ENCODE data around the gene HDAC8.

Gene HDAC8

DNA sequence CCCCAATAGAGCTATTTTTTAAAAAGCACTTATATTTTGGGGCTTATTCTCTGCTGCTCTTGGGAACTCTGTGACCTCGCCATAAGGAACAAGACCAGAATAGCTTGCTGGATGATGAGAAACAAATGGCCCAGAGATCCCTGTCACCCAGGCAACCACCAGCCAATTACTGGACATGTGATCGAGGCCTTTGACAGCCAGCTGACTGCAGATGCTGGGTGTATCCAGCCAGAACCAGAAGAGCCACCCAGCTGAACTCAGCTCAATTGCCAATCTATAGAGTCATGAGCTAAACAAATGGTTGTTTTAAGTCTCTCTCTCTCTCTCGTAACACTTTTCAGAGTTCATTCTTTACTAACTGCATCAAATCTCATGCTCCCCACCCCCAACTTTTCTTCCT is 242.5 kb downstream of the HDAC8 start:
- no peak for TF ChIP-seq REST (IDR thresholded peaks at IDR 0.05; ENCODE audit: insufficient read depth in 1 of 2, low read depth in 2 of 2, low read length in 2 of 2)
- TF ChIP-seq POLR2AphosphoS5 (IDR thresholded peaks at IDR 0.05; ENCODE audit: low read depth, low read length) = no peak
- TF ChIP-seq FOXP2 (optimal IDR thresholded peaks at IDR 0.05; ENCODE audit: borderline replicate concordance, extremely low read depth, extremely low read length, insufficient read depth) = no peak
- TF ChIP-seq TAF1 (IDR thresholded peaks at IDR 0.05; ENCODE audit: borderline replicate concordance, insufficient read depth, low read length) = no peak
- no peak for TF ChIP-seq SIN3A (IDR thresholded peaks at IDR 0.05; ENCODE audit: borderline replicate concordance, insufficient read depth, low read length)

- TF ChIP-seq SIN3A (IDR thresholded peaks at IDR 0.05; ENCODE audit: borderline replicate concordance, insufficient read depth, low read length) (no peak), FOXP2 (optimal IDR thresholded peaks at IDR 0.05; ENCODE audit: borderline replicate concordance, extremely low read depth, extremely low read length, insufficient read depth) (no peak), REST (IDR thresholded peaks at IDR 0.05; ENCODE audit: insufficient read depth in 1 of 2, low read depth in 2 of 2, low read length in 2 of 2) (no peak), POLR2AphosphoS5 (IDR thresholded peaks at IDR 0.05; ENCODE audit: low read depth, low read length) (no peak), TAF1 (IDR thresholded peaks at IDR 0.05; ENCODE audit: borderline replicate concordance, insufficient read depth, low read length) (no peak)
Observed at GRCh38 chrX:72326605-72327300, 245.9 kb downstream of the HDAC8 start.

- no peak for TF ChIP-seq REST (IDR thresholded peaks at IDR 0.05; ENCODE audit: insufficient read depth in 1 of 2, low read depth in 2 of 2, low read length in 2 of 2)
- TF ChIP-seq TAF1 (IDR thresholded peaks at IDR 0.05; ENCODE audit: borderline replicate concordance, insufficient read depth, low read length) = no peak
- TF ChIP-seq FOXP2 (optimal IDR thresholded peaks at IDR 0.05; ENCODE audit: borderline replicate concordance, extremely low read depth, extremely low read length, insufficient read depth) = no peak
- no peak for TF ChIP-seq SIN3A (IDR thresholded peaks at IDR 0.05; ENCODE audit: borderline replicate concordance, insufficient read depth, low read length)
- no peak for TF ChIP-seq POLR2AphosphoS5 (IDR thresholded peaks at IDR 0.05; ENCODE audit: low read depth, low read length)
Observed at GRCh38 chrX:72317139-72317538, 255.5 kb downstream of the HDAC8 start.

- TF ChIP-seq POLR2AphosphoS5 (IDR thresholded peaks at IDR 0.05; ENCODE audit: low read depth, low read length) = no peak
- no peak for TF ChIP-seq TAF1 (IDR thresholded peaks at IDR 0.05; ENCODE audit: borderline replicate concordance, insufficient read depth, low read length)
- no peak for TF ChIP-seq SIN3A (IDR thresholded peaks at IDR 0.05; ENCODE audit: borderline replicate concordance, insufficient read depth, low read length)
- no peak for TF ChIP-seq FOXP2 (optimal IDR thresholded peaks at IDR 0.05; ENCODE audit: borderline replicate concordance, extremely low read depth, extremely low read length, insufficient read depth)
- TF ChIP-seq REST (IDR thresholded peaks at IDR 0.05; ENCODE audit: insufficient read depth in 1 of 2, low read depth in 2 of 2, low read length in 2 of 2) = no peak
Observed at GRCh38 chrX:72316408-72317110, 256.1 kb downstream of the HDAC8 start.

Data from PFSK-1 (cell line).